Measurements from ENCODE around the gene TCEAL8. TPM values are rescaled to one million over a fixed set of nuclear protein-coding genes. Genes with fewer than 3 reads are reported as not detected.

TCEAL8 gene
- total RNA-seq, 1 experiment from 2014 or later, result 13.9 TPM

GRCh38 chrX:103220511-103221323, 34.2 kb downstream of the TCEAL8 start:
- peaks cover 4% of the 10 kb centered on the region for H3K27me3 ChIP-seq (ENCODE audit: control insufficient read depth, insufficient read depth, low read length)
- H3K4me1 ChIP-seq (ENCODE audit: control insufficient read depth, insufficient read depth, low read length), result no peaks in the 10 kb centered on the region
- no peak overlapping the region for H3K27ac ChIP-seq (ENCODE audit: low read length)
- H3K36me3 ChIP-seq (ENCODE audit: control insufficient read depth, insufficient read depth, low read length), result no peaks in the 10 kb centered on the region
- H3K4me3 ChIP-seq (ENCODE audit: low read depth in 2 of 2, low read length in 2 of 2), result no peak overlapping the region
- intact Hi-C loops (cut with micrococcal nuclease; ENCODE audit: unreplicated experiment) (no loop called here), in situ Hi-C loops (cut with HindIII; ENCODE audit: low pct_unique_long_range_greater_than_20kb, low sequenced_read_pairs) (no loop called here)
- CTCF ChIA-PET, result no interaction called here
- H3K9me3 ChIP-seq (ENCODE audit: control insufficient read depth, insufficient read depth, low read depth, low read length), result no peaks in the 10 kb centered on the region
- no peak for DNase-seq (ENCODE audit: low read depth, low spot score)
- no TSS peak for BruUV-seq (replicated peaks)
- no peak for ATAC-seq
- no peak for TF ChIP-seq REST (IDR thresholded peaks at IDR 0.05; ENCODE audit: insufficient read depth in 1 of 2, low read depth in 2 of 2, low read length in 1 of 2)
- no peak for TF ChIP-seq SIN3A (IDR thresholded peaks at IDR 0.05; ENCODE audit: borderline replicate concordance, insufficient read depth, low read depth, low read length)
- no peak for TF ChIP-seq CTCF (IDR thresholded peaks at IDR 0.05)
- no peak for TF ChIP-seq TCF7L2 (IDR thresholded peaks at IDR 0.05; ENCODE audit: low read depth, low read length)
- POLR2A ChIA-PET, result no interaction called here

DNA sequence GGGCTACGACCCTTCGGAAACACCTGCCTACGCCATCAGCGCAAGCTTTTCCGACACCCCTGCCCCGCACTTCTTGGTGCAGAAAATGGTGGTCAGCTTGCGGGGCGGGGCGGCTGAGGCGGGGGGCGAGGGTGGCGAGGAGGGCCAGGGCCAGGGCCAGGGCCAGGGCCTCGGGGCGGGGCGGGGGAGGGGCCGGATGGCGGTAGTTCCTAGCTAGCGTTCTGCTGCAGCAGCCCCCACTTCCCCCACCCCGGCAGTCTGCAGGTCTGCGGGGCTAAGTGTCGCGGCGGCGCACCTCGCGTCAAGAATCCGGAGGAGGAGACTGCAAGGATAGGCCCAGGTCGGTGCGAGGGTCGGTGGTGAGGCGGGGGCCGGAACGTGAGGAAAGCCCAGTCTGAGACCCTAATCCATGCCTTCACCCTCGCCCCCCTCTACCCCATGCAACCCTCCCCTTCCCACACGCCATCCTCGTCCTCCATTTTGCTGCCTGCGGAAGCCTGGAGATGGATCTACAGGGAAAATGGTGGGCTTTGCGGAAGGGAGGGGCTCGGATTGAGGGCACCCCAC, 39.4 kb downstream of the TCEAL8 start:
- no TSS peak for BruUV-seq (replicated peaks)
- Histone ChIP-seq H3K27me3 (ENCODE audit: control insufficient read depth, insufficient read depth, low read length) (peaks cover 13% of the 10 kb centered on the region), H3K9me3 (ENCODE audit: control insufficient read depth, insufficient read depth, low read depth, low read length) (no peaks in the 10 kb centered on the region), H3K4me3 (ENCODE audit: low read depth in 2 of 2, low read length in 2 of 2) (peak overlapping the region; percentile 50 to 58), H3K27ac (ENCODE audit: low read length) (no peak overlapping the region), H3K36me3 (ENCODE audit: control insufficient read depth, insufficient read depth, low read length) (no peaks in the 10 kb centered on the region), H3K4me1 (ENCODE audit: control insufficient read depth, insufficient read depth, low read length) (peaks cover 5% of the 10 kb centered on the region; the same call in 1 of the 2 replicates)
- in situ Hi-C loops (cut with HindIII; ENCODE audit: low pct_unique_long_range_greater_than_20kb, low sequenced_read_pairs) (no loop called here), intact Hi-C loops (cut with micrococcal nuclease; ENCODE audit: unreplicated experiment) (no loop called here)
- ATAC-seq (peak; percentile 7; the same call in 1 of the 2 replicates), DNase-seq (ENCODE audit: low read depth, low spot score) (no peak)
- TF ChIP-seq REST (IDR thresholded peaks at IDR 0.05; ENCODE audit: insufficient read depth in 1 of 2, low read depth in 2 of 2, low read length in 1 of 2) (no peak), POLR2AphosphoS5 (IDR thresholded peaks at IDR 0.05; ENCODE audit: low read depth, low read length) (no peak), TCF7L2 (IDR thresholded peaks at IDR 0.05; ENCODE audit: low read depth, low read length) (no peak), CTCF (IDR thresholded peaks at IDR 0.05) (no peak), SIN3A (IDR thresholded peaks at IDR 0.05; ENCODE audit: borderline replicate concordance, insufficient read depth, low read depth, low read length) (no peak)
- CTCF ChIA-PET, result no interaction called here
- POLR2A ChIA-PET, result no interaction called here

Data from Panc1 (cell line).